ENCODE measurements around the gene MAL.
"Not testable (repeated sequence)": the region's sequence is repeated elsewhere in the genome, so short reads cannot be mapped to it uniquely, and the experiment has no call there.

Gene MAL

DNA sequence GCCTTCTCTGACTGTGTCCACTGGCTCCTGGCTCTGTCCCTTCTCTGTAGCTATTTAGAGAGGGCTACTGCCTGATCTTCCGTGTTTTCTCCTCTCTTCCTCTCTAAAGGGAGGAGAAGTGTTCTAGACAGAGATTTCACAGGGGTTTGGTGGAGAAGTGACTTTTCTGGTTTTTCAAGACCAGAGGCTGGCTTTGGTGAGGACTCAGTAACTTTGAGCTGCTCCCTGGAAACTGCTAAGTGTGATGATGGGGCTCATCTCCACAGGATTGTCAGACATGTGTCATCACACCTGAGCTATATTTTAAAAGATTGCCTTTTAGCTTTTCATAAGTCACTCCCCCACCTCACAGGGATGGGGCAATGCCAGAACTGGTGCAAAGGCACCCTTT, 6.2 kb downstream of the MAL start:
- Histone ChIP-seq H3K4me3 (no peak overlapping the region), H3K27me3 (peaks cover 10 to 30% (median 18%) of the 10 kb centered on the region in 11 experiments), H3K36me3 (no peaks in the 10 kb centered on the region), H3K4me2 (no peak overlapping the region), H3K9me3 (replicated peaks in 1 of 11) (peaks cover 0 to under 1% (median 0%) of the 10 kb centered on the region in 11 experiments; a peak in 3 of 22 replicates), H3K4me1 (peaks cover 0 to 11% (median 5%) of the 10 kb centered on the region in 10 experiments; a peak in 8 of 20 replicates), H3K27ac (no peak overlapping the region), H4K20me1 (peaks cover 0 to 8% (median 0%) of the 10 kb centered on the region in 11 experiments; a peak in 4 of 22 replicates), H3K9ac (no peak overlapping the region)
- no peak for TF ChIP-seq Cebpa-rat (IDR thresholded peaks at IDR 0.05)

GRCh38 chr2:95032341-95032740, 6.8 kb downstream of the MAL start:
- Histone ChIP-seq H3K27ac (no peak overlapping the region), H3K4me2 (no peak overlapping the region), H3K4me1 (peaks cover 0 to 11% (median 5%) of the 10 kb centered on the region in 10 experiments; a peak in 8 of 20 replicates), H3K9me3 (replicated peaks in 1 of 11) (peaks cover 0 to 7% (median 0%) of the 10 kb centered on the region in 11 experiments; a peak in 7 of 22 replicates), H3K27me3 (peaks cover 3 to 23% (median 12%) of the 10 kb centered on the region in 11 experiments), H3K4me3 (no peak overlapping the region), H3K9ac (no peak overlapping the region), H3K36me3 (no peaks in the 10 kb centered on the region), H4K20me1 (peaks cover 0 to 3% (median 0%) of the 10 kb centered on the region in 11 experiments; a peak in 3 of 22 replicates)
- TF ChIP-seq Cebpa-rat (IDR thresholded peaks at IDR 0.05) = no peak

GRCh38 chr2:95032868-95033603, 7.5 kb downstream of the MAL start:
- Histone ChIP-seq H3K9me3 (replicated peaks in 1 of 11) (peaks cover 0 to 11% (median 0%) of the 10 kb centered on the region in 11 experiments; a peak in 7 of 22 replicates), H3K4me2 (no peak overlapping the region)
- TF ChIP-seq Cebpa-rat (IDR thresholded peaks at IDR 0.05) = no peak

GRCh38 chr2:95034221-95034620, 8.7 kb downstream of the MAL start:
- no peak for TF ChIP-seq Cebpa-rat (IDR thresholded peaks at IDR 0.05)
- H3K4me1 ChIP-seq = peaks cover 0 to 11% (median 5%) of the 10 kb centered on the region in 10 experiments; a peak in 8 of 20 replicates
- no peak overlapping the region for H3K27ac ChIP-seq
- no peak overlapping the region for H3K4me3 ChIP-seq
- no peak overlapping the region for H3K9ac ChIP-seq
- peaks cover 0 to 16% (median 0%) of the 10 kb centered on the region in 11 experiments; a peak in 7 of 22 replicates for H3K9me3 ChIP-seq (replicated peaks in 1 of 11)
- no peak overlapping the region for H3K4me2 ChIP-seq
- no peaks in the 10 kb centered on the region for H3K36me3 ChIP-seq
- H4K20me1 ChIP-seq = no peaks in the 10 kb centered on the region; a peak in 2 of 22 replicates
- H3K27me3 ChIP-seq = peaks cover 0 to 5% (median 0%) of the 10 kb centered on the region in 11 experiments; a peak in 1 of 22 replicates

More at GRCh38 chr2:95032868-95033603, 7.5 kb downstream of the MAL start:
- H3K36me3 ChIP-seq = no peaks in the 10 kb centered on the region
- no peaks in the 10 kb centered on the region; a peak in 2 of 22 replicates for H4K20me1 ChIP-seq
- peaks cover 0 to 11% (median 5%) of the 10 kb centered on the region in 10 experiments; a peak in 8 of 20 replicates for H3K4me1 ChIP-seq
- H3K27ac ChIP-seq = no peak overlapping the region
- H3K9ac ChIP-seq = no peak overlapping the region
- H3K27me3 ChIP-seq = peaks cover 0 to 16% (median 5%) of the 10 kb centered on the region in 11 experiments; a peak in 11 of 22 replicates
- H3K4me3 ChIP-seq = no peak overlapping the region

DNA sequence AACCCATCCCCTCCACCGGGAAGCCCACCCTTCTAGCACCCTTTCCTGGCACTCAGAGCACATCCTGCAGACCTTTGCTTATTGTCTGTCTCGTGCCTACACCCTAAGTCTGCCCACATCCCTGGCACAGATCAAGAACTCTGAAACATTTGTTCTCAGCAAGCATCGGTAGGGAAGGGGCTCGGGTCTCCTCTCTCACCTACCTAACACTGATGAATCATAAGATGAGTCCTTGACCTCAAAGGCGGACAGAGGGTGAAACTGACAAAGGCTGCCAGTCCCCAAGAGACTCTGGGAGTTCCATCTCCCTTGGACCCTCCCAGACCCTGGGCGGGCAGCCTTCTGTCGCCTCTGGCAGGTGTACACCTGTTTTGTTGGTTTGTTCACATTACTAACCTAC, 9.3 kb downstream of the MAL start:
- Histone ChIP-seq H3K4me2 (no peak overlapping the region), H3K4me3 (no peak overlapping the region), H3K4me1 (peaks cover 0 to 8% (median 5%) of the 10 kb centered on the region in 10 experiments; a peak in 8 of 20 replicates), H3K36me3 (no peaks in the 10 kb centered on the region), H3K27me3 (no peaks in the 10 kb centered on the region), H3K27ac (no peak overlapping the region), H3K9me3 (replicated peaks in 1 of 11) (peaks cover 0 to 16% (median 0%) of the 10 kb centered on the region in 11 experiments; a peak in 7 of 22 replicates), H3K9ac (no peak overlapping the region), H4K20me1 (no peaks in the 10 kb centered on the region; a peak in 2 of 22 replicates)
- no peak for TF ChIP-seq Cebpa-rat (IDR thresholded peaks at IDR 0.05)

GRCh38 chr2:95036596-95037383, 11.3 kb downstream of the MAL start:
- H3K4me2 ChIP-seq = no peak overlapping the region
- H4K20me1 ChIP-seq = no peaks in the 10 kb centered on the region; a peak in 1 of 22 replicates
- peaks cover 0 to 16% (median 0%) of the 10 kb centered on the region in 11 experiments; a peak in 7 of 22 replicates for H3K9me3 ChIP-seq (replicated peaks in 1 of 11)
- no peaks in the 10 kb centered on the region for H3K27me3 ChIP-seq
- no peaks in the 10 kb centered on the region for H3K36me3 ChIP-seq
- H3K27ac ChIP-seq = no peak overlapping the region
- TF ChIP-seq Cebpa-rat (IDR thresholded peaks at IDR 0.05) = no peak
- no peak overlapping the region for H3K9ac ChIP-seq
- no peak overlapping the region for H3K4me3 ChIP-seq
- no peaks in the 10 kb centered on the region for H3K4me1 ChIP-seq

- Histone ChIP-seq H3K9ac (no peak overlapping the region), H3K9me3 (replicated peaks in 1 of 11) (peaks cover 0 to 16% (median 0%) of the 10 kb centered on the region in 11 experiments; a peak in 7 of 22 replicates), H3K4me3 (no peak overlapping the region), H3K27me3 (no peaks in the 10 kb centered on the region), H3K4me2 (no peak overlapping the region), H3K4me1 (no peaks in the 10 kb centered on the region), H4K20me1 (no peaks in the 10 kb centered on the region; a peak in 2 of 22 replicates), H3K36me3 (no peaks in the 10 kb centered on the region), H3K27ac (no peak overlapping the region)
- no peak for TF ChIP-seq Cebpa-rat (IDR thresholded peaks at IDR 0.05)
These were observed 11.9 kb downstream of the MAL start for GRCh38 chr2:95037384-95037839.

DNA sequence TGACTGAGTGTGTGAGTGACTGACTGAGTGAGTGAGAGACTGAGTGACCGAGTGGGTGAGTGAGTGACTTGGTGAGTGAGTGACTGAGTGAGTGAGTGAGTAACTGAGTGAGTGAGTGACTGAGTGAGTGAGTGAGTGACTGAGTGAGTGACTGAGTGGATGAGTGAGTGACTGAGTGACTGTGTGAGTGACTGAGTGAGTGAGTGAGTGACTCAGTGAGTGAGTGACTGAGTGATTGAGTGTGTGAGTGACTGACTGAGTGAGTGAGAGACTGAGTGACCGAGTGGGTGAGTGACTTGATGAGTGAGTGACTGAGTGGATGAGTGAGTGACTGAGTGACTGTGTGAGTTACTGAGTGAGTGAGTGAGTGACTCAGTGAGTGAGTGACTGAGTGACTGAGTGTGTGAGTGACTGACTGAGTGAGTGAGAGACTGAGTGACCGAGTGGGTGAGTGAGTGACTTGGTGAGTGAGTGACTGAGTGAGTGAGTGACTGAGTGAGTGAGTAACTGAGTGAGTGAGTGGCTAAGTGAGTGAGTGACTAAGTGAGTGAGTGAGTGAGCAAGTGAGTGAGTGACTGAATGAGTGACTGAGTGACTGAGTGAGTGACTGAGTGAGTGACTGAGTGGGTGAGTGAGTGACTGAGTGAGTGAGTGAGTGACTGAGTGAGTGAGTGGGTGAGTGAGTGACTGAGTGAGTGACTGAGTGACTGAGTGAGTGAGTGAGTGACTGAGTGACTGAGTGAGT, 12.5 kb downstream of the MAL start:
- H3K36me3 ChIP-seq, H3K9ac ChIP-seq, H3K27ac ChIP-seq, H3K4me2 ChIP-seq, H3K27me3 ChIP-seq, H3K4me3 ChIP-seq, H4K20me1 ChIP-seq, H3K4me1 ChIP-seq: not testable (repeated sequence)
- H3K9me3 ChIP-seq (replicated peaks in 1 of 11) = peaks cover 0 to 16% (median 0%) of the 10 kb centered on the region in 11 experiments; a peak in 7 of 22 replicates
